Mucosa of gallbladder (tissue), 1 donor: Measurements from ENCODE around the gene HOXA2. TPM values are rescaled to one million over a fixed set of nuclear protein-coding genes. Genes with fewer than 3 reads are reported as not detected.

Source experiments
- DNase-seq: peaks from one replicate; pipeline ENCODE4 v3.0.0-alpha.2; 2020; ENCODE audit warnings: low spot score
- total RNA-seq: library from RNA; stranded (reverse); gene quantifications from one replicate; pipeline ENCODE4 v1.2.1, GENCODE V29; 2021
- donor health status: DM: no; HTN: no; CAD: no.

Gene HOXA2
- total RNA-seq, 1 donor from 2014 or later, result 0.52 TPM

DNA sequence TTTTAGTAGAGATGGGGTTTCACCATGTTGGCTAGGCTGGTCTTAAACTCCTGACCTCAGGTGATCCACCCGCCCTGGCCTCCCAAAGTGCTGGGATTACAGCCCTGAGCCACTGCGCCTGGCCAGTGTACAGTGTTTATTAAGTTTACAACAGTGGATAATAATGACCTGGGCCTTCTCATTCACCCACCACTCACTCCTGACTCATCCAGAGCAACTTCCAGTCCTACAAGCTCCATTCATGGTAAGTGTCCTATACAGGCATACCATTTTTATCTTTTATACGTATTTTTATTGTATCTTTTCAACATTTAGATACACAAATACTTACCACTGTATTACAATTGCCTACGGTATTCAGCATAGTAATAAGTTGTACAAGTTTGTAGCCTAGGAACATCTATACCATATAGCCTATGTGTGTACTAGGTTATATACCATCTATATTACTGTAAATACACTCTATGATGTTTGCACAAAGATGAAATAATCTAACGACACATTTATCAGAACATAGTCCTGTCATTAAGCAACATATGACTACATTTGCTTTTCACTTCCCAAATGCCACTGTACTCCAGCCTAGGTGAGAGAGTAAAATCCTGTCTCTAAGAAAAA is 23.8 kb downstream of the HOXA2 start:
- no peak for DNase-seq

- DNase-seq, result no peak
These were observed 29.4 kb downstream of the HOXA2 start for GRCh38 chr7:27073076-27073475.

DNA sequence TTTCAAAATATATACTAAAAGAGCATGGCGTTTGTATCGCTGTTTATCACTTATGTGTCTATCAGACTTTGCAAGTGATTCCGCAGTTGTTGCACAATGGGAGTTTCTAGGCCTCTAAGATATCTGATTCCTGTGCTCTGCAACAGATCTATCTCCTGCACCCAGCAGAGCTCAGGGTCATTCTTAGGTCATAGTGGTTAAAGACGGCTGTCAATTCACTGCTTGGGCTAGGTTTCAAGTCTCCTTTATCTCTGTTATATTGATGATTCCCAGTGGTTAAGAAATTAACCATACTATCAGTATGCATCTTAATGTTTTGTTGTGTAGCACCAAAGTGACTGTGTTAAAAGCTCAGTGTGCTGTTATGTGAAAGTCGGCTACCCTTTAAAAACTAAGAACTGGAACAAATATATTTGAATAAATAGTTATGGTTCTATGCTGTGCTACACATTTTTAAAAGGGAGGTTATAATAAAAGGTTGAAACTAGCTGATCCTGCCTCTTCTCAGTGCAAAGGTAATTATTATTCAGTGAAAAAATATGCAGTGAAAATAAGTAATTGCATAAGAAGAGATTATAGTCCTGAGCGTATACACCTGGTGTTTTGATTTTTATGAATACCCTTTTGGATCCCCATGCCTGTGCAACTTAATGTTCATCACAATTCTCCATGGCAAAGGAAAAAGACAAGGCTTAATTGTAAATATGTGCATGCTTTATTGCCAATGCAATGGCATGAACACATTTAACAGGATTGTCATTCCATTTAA is 30.7 kb downstream of the HOXA2 start:
- DNase-seq, result no peak

DNA sequence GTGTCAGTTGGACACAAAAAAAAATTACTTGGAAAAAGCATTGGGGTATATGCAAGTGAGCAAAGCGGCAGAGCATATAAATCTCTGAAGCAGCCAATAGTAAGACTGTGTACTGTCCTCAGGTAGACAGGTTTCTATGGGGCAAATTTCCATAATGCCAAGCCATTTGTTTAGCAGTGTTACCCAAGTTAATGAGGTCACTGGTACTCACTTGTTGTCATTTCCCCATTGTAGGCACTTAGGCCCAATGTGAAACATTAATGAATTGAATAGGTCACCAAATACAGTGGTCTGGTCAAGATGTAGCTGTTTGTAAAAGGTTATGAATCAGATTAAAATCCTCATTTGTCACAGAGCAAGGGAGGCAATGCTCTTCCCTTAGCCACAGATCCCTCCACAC is 34.2 kb downstream of the HOXA2 start:
- DNase-seq, result no peak

DNA sequence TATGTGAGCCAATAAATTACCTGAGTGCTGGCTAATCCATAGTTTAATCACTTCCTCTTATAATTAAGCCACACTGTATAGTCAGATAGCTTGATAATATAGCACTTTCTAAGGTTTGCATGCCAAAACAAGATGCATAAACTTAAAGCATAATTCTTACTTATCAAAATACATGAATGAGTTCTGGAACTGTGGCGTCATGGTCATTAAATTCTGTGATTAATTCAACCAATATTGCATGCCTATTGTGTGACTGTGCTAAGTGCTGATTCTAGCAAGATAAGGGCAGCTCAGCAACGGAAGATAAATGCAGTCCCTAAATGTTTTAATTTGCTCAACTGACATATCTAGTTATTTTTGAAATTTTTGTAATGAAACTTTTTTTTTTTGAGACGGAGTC is 36.3 kb downstream of the HOXA2 start:
- no peak for DNase-seq

- DNase-seq, result no peak
These were observed 36.8 kb downstream of the HOXA2 start for GRCh38 chr7:27065709-27066108.

DNA sequence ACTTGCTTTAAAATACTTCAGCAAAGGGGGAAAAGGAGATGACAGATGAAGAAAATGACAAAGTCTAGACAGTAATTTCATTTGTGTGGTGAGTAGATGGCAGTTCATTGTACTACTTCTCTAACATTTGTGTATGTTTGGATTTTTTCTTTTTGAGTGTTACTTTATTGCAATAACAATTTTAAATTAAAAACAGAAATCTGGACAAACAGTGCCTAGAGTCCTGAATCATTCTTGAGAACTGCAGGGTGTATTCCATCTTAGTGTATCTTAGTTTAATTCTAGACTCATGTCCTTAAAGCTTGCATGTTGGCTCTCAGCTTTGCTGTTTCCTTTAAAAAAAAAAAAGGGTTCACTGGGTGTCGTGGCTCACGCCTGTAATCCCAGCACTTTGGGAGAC is 37.8 kb downstream of the HOXA2 start:
- DNase-seq, result no peak

GRCh38 chr7:27064159-27064558 is 38.3 kb downstream of the HOXA2 start:
- no peak for DNase-seq

GRCh38 chr7:27062946-27063345 is 39.5 kb downstream of the HOXA2 start:
- DNase-seq, result no peak

- no peak for DNase-seq
These were observed 49.3 kb downstream of the HOXA2 start for GRCh38 chr7:27053153-27053552.

GRCh38 chr7:27051451-27051850 is 51.0 kb downstream of the HOXA2 start:
- no peak for DNase-seq

Other genes with a start within 250 kb of the HOXA2 start
- gene SKAP2, start 238.1 kb downstream of the HOXA2 start, total RNA-seq, result 13.6 TPM
- 0.40 TPM for gene HOXA1, start 6.7 kb downstream of the HOXA2 start, total RNA-seq
- gene HOXA4, start 28.1 kb upstream of the HOXA2 start, total RNA-seq, result 2.3 TPM
- gene HOXA5, start 41.0 kb upstream of the HOXA2 start, total RNA-seq, result 0.81 TPM
- 0.29 TPM for gene HOXA6, start 45.1 kb upstream of the HOXA2 start, total RNA-seq
- gene HOXA3, start 49.9 kb upstream of the HOXA2 start, total RNA-seq, result 1.8 TPM
- gene HOXA7, start 54.0 kb upstream of the HOXA2 start, total RNA-seq, result not detected
- gene HOXA9, start 62.9 kb upstream of the HOXA2 start, total RNA-seq, result 0.17 TPM
- 0.12 TPM for gene HOXA10, start 71.6 kb upstream of the HOXA2 start, total RNA-seq
- not detected for gene HOXA11, start 82.5 kb upstream of the HOXA2 start, total RNA-seq
- 0.06 TPM for gene HOXA13, start 97.4 kb upstream of the HOXA2 start, total RNA-seq
- gene EVX1, start 140.1 kb upstream of the HOXA2 start, total RNA-seq, result not detected